Fibroblast of villous mesenchyme (primary cell): ENCODE results near the gene ITGA7. TPM values are rescaled to one million over a fixed set of nuclear protein-coding genes. Genes with fewer than 3 reads are reported as not detected.
A peak's percentile ranks its signal among the peaks of the same experiment; 100 is the strongest.

Experiments
- DNase-seq: peaks from one replicate; pipeline ENCODE4 v3.0.0-alpha.2; 2010; ENCODE audit warnings: low read depth
- H3K4me3 ChIP-seq: 2 replicates; pipeline ENCODE4 v1.5.1; 2011; ENCODE audit warnings: low read depth, mild to moderate bottlenecking, low read length
- total RNA-seq: library from RNA; depleted of rRNA; stranded (reverse); fragments of >200 nt; gene quantifications from 2 replicates; pipeline ENCODE4 v1.2.3, GENCODE V29; 2012
- TF ChIP-seq, protein P1 (sequence below): IDR thresholded peaks from 2 replicates; pipeline ENCODE4 v1.5.1; 2012; ENCODE audit warnings: low read depth, mild to moderate bottlenecking, low read length; ENCODE audit not compliant: insufficient read depth

ITGA7 gene
- total RNA-seq, 1 donor: 1.3 TPM

DNA sequence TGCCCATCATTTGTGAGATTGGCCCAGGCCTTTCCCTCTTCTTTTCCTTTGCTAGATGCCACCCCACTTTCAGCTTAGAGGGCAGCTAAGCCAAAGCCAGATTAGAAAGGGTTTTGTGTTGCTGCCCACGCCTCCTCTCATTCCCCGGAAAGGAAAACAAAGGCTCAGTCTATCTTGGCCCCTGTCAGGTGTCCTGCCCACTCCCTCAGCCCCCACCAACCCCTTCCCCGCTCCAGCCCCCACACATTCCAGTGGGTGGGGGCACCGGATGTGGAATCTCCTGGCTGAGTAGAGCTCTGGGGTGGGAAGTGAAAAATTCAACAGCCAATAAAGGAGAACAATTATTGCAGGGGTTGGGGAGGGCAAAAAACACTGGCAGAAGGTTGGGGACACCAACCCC, 10.3 kb upstream of the ITGA7 start:
- TF ChIP-seq, protein P1, sequence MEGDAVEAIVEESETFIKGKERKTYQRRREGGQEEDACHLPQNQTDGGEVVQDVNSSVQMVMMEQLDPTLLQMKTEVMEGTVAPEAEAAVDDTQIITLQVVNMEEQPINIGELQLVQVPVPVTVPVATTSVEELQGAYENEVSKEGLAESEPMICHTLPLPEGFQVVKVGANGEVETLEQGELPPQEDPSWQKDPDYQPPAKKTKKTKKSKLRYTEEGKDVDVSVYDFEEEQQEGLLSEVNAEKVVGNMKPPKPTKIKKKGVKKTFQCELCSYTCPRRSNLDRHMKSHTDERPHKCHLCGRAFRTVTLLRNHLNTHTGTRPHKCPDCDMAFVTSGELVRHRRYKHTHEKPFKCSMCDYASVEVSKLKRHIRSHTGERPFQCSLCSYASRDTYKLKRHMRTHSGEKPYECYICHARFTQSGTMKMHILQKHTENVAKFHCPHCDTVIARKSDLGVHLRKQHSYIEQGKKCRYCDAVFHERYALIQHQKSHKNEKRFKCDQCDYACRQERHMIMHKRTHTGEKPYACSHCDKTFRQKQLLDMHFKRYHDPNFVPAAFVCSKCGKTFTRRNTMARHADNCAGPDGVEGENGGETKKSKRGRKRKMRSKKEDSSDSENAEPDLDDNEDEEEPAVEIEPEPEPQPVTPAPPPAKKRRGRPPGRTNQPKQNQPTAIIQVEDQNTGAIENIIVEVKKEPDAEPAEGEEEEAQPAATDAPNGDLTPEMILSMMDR: no peak
- no peak for DNase-seq
- no peak overlapping the region for H3K4me3 ChIP-seq

DNA sequence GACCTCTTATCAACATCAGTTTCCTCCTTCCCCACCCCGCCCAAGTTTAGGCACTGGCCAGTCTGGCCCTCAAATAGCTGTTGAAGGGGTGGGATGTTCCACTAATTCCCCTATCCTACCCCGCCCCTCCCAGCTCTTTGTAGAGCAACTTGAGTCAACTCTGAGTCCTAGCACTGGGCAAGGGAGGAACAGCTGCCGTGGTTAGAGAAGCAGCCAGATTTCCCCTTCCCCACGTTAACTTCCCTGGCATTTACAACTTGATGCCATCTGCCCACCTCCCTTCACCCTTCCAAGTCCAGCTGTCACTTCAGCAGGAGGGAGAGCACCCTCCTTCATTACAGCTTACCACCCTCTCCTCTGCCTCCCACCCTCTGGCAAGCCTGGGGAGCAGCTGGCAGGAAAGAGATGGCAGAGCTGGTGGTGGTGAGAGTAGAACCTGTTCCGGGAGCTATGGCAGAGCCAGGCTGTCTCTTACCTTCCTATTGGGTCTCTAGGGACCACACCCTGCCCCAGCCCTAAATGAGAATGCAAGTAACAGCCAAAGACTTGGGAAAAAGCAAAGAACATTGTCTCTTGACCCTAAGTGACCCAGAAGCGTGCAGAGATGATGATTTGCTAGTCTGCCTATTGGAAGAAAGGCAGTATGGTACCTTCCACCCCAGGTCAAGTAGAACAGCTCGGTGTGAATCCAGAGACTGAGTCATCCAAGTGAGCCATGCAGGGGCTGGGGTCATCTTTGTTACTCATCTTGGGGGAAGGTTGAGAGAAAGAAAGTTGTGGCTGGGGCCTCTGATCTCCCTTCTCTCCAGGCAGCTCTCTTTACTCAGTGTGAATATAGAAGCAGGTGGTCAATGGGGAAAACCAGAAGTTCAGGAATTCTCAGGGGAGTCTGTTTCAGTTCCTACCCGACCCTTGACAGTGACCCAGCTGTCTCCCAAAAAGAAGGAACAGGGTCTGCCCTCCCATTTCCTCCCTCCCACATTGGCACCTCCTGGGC, 9.6 kb upstream of the ITGA7 start:
- no peak for DNase-seq
- peak overlapping the region; percentile 93 for H3K4me3 ChIP-seq
- TF ChIP-seq, protein P1: no peak

DNA sequence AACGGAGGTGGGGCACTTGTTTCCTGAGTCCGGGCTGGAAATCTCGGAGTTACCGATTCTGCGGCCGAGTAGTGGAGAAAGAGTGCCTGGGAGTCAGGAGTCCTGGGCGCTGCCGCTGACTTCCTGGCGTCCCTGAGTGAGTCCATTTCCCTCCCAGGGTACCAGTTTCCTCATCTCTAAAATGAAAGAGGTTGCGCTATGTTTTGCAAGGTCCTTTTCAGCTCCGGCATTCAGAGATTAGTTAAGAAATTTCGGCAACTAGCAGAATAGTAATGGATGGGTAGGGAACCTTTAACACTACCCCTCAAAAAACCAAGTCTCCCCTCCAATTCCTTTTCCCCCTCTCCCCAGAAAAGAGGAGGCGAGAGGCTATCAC, 8.9 kb upstream of the ITGA7 start:
- peak overlapping the region; percentile 93 for H3K4me3 ChIP-seq
- TF ChIP-seq, protein P1: no peak
- DNase-seq: no peak

DNA sequence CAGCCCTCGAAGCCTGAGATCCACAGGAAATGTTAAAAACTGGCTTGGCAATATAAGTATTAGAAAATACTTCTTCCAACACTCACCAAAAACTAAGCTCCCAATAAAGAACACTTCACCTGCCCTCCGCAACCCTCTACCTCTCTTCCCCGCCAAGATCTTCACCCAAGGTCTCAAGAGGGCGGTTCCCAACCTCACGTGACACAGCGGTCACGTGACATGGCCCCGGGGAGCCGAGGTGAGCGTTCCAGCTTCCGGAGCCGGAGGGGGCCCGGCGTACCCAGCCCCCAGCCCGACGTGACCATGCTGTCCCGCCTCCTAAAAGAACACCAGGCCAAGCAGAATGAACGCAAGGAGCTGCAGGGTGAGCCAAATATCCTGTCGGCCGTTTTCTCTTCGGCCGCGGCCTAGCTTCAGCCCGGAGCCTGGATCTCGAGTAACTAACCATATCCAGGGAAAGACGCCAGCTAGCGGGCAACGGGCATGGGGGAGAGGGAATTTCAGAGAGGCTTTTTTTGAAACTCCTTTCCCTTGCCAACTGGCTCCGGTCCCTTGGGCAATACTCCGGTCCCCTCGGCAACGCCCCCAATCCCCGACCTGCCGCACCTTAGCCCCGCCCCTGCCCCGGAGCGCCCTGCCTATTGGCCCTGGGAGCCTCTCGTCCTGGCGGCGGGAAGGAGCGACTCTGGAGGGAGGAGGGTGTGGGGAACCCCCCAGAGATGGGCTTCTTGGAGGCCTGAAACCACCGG, 8.3 kb upstream of the ITGA7 start, which contains the start of gene BLOC1S1:
Gene BLOC1S1 (plus strand): TSS at position 214 of the 749 bp plus-strand sequence. CDS start 6 bp downstream, at position 220.
- TF ChIP-seq, protein P1: peak; percentile 0
- peak; percentile 91 for DNase-seq
- H3K4me3 ChIP-seq: peak within 1 kb of the TSS; percentile 93

DNA sequence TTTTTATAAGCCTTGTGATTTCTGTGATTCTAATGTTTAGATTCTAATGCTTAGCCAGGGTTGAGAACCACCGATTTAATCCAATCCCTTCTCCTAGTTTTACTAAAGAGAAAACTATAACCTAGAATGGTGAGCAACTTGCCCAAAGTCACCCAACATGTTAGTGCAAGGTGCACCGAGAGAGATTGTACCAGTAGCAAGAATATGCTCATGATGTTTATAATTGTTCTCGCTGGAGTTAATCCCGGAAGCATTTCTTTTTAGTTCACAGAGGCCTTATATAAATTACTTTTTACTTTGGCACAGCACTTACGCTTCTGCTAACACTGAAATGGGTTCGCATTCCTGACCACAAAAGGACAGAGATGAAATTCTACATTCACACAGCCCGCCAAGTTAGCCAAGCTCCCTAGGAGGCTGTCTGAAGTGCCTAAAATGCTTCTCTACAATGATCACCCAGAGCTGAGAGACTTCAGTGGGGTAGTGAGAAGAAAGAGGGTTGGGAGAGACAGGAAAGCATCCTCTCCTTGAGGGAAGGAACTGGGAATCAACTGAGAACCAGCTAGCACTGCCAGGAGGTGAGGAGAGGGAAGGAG, 7.6 kb upstream of the ITGA7 start:
- DNase-seq: no peak
- TF ChIP-seq, protein P1: no peak
- peak overlapping the region; percentile 93 for H3K4me3 ChIP-seq

DNA sequence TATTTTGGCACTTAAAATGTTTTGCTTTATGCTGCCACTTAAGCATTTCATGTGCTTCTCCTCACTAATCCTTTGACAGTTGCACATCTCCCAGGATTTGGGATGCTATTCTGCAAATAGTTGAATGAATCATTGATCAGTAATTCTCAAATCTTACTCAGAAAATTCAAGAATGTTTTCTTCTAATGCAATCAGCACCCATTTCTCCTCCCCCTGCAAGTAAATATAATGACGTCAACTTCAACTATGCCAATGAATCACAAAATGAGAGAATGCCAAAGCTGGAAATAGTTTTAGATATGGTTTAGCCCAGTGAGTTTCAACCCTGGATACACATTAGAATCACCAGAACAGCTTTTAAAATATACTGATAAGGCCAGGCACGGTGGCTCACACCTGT, 6.0 kb upstream of the ITGA7 start:
- DNase-seq: peak; percentile 26
- no peak overlapping the region for H3K4me3 ChIP-seq
- TF ChIP-seq, protein P1: no peak
